HCT116 (cell line): Measurements from ENCODE around the gene ASB14. TPM values are rescaled to one million over a fixed set of nuclear protein-coding genes. Genes with fewer than 3 reads are reported as not detected.

Experiments
- ATAC-seq: fragments of 200-7000 bp; cut with Tn5 transposase; 2 replicates; pipeline ENCODE4 v1.9.1; 2020; ENCODE audit warnings: mild to moderate bottlenecking, moderate library complexity
- BruUV-seq: library from RNA; stranded (reverse); fragments of 400-500 nt; replicated peaks from 2 replicates; lab custom pipeline; 2021; lab: Mats Ljungman, UMichigan
- CTCF ChIA-PET: fragments of 300-600 bp; sonication (Branson Sonifier 250); formaldehyde crosslinking; loops from one replicate; lab custom pipeline; 2021; ENCODE audit warnings: antibody characterized with exemption; lab: Charles Lee
- POLR2A ChIA-PET: fragments of 300-600, 350-600 bp; sonication (Branson Sonifier 250); formaldehyde crosslinking; loops from one replicate; lab custom pipeline; 2021; ENCODE audit warnings: antibody characterized with exemption; lab: Charles Lee
- RAD21 ChIA-PET, 2 experiments: fragments of 300-600 bp; sonication (Branson Sonifier 250); formaldehyde crosslinking; loops; one replicate each; lab custom pipeline; 2023; ENCODE audit warnings: low total read pairs in 2 of 2; ENCODE audit not compliant: uncharacterized antibody in 2 of 2, unreplicated experiment in 2 of 2, low non-redundant PET in 1 of 2; lab: Charles Lee
- DNase-seq: peaks from one replicate; pipeline ENCODE4 v3.0.0-alpha.2; 2010; ENCODE audit warnings: low read depth, low spot score
- H2AFZ ChIP-seq: fragments of 200-600 bp; shearing (Covaris generic), sonication (generic); 2 replicates; pipeline ENCODE4 v1.6.1; 2017; ENCODE audit warnings: low read depth, mixed run types, mixed read lengths, antibody characterized with exemption, low read length; ENCODE audit not compliant: poor library complexity, severe bottlenecking
- H3K27ac ChIP-seq: 2 replicates; pipeline ENCODE4 v1.5.1; 2012; ENCODE audit warnings: low read depth, low read length
- H3K27me3 ChIP-seq: fragments of 200-600 bp; sonication (generic); 2 replicates; pipeline ENCODE4 v1.6.1; 2016; ENCODE audit warnings: mixed run types, low read length, mixed read lengths; ENCODE audit not compliant: insufficient read depth
- H3K36me3 ChIP-seq, 2 experiments: fragments of 200-500 bp in 1 of 2; fragments of 200-600 bp in 1 of 2; sonication (Bioruptor generic) in 1 of 2; sonication (generic) in 1 of 2; 2 replicates each; pipeline versions ENCODE4 v1.5.1 to v1.6.1; 2014 to 2016; ENCODE audit warnings: low read length in 2 of 2, inconsistent platforms in 1 of 2, mixed read lengths in 1 of 2, mixed run types in 1 of 2; ENCODE audit not compliant: insufficient read depth in 2 of 2, control insufficient read depth in 1 of 2
- H3K4me1 ChIP-seq, 2 experiments: fragments of 200-600 bp in 1 of 2; sonication (generic) in 1 of 2; 2 replicates each; pipeline versions ENCODE4 v1.5.1 to v1.6.1; 2012 to 2017; ENCODE audit warnings: low read length in 2 of 2, inconsistent platforms in 1 of 2, mild to moderate bottlenecking in 1 of 2, mixed read lengths in 1 of 2, mixed run types in 1 of 2, moderate library complexity in 1 of 2; ENCODE audit not compliant: insufficient read depth in 2 of 2, control insufficient read depth in 1 of 2
- H3K4me2 ChIP-seq: fragments of 200-600 bp; sonication (generic); 2 replicates; pipeline ENCODE4 v1.6.1; 2017; ENCODE audit warnings: mixed run types, low read length, mixed read lengths
- H3K4me3 ChIP-seq, 2 experiments: fragments of 200-600 bp in 1 of 2; sonication (generic) in 1 of 2; replicated peaks in 1 of 2; 2 replicates each; pipeline ENCODE4 v1.5.1; 2011 to 2016; ENCODE audit warnings: low read length in 2 of 2, control low read depth in 1 of 2, low read depth in 1 of 2, mild to moderate bottlenecking in 1 of 2, mixed read lengths in 1 of 2, mixed run types in 1 of 2
- H3K79me2 ChIP-seq: fragments of 200-600 bp; sonication (generic); 2 replicates; pipeline ENCODE4 v1.6.1; 2017; ENCODE audit warnings: mild to moderate bottlenecking, mixed run types, low read length, moderate library complexity, mixed read lengths; ENCODE audit not compliant: insufficient read depth
- H3K9ac ChIP-seq: fragments of 200-600 bp; sonication (generic); 2 replicates; pipeline ENCODE4 v1.6.1; 2016; ENCODE audit warnings: low read length, mixed read lengths
- H3K9me2 ChIP-seq: fragments of 200-600 bp; sonication (generic), shearing (Covaris generic); 2 replicates; pipeline ENCODE4 v1.6.1; 2017; ENCODE audit warnings: mixed run types, mild to moderate bottlenecking, moderate library complexity; ENCODE audit not compliant: insufficient read depth
- H3K9me3 ChIP-seq, 2 experiments: fragments of 200-500 bp in 1 of 2; fragments of 200-600 bp in 1 of 2; sonication (Bioruptor generic) in 1 of 2; sonication (generic) in 1 of 2; 2 replicates each; pipeline ENCODE4 v1.6.1; 2014 to 2017; ENCODE audit warnings: low read length in 2 of 2, mixed read lengths in 2 of 2, inconsistent platforms in 1 of 2, low read depth in 1 of 2, mild to moderate bottlenecking in 1 of 2, mixed run types in 1 of 2, moderate library complexity in 1 of 2; ENCODE audit not compliant: control insufficient read depth in 1 of 2, insufficient read depth in 1 of 2
- H4K20me1 ChIP-seq: fragments of 200-600 bp; sonication (generic), shearing (Covaris generic); 2 replicates; pipeline ENCODE4 v1.6.1; 2017; ENCODE audit warnings: mixed run types, mild to moderate bottlenecking, moderate library complexity; ENCODE audit not compliant: insufficient read depth
- CBX3 ChIP-seq: IDR thresholded peaks from 2 replicates; pipeline ENCODE4 v1.6.1; 2012; ENCODE audit warnings: low read depth
- EGR1 ChIP-seq: IDR thresholded peaks from 2 replicates; pipeline ENCODE4 v1.6.1; 2012; ENCODE audit warnings: low read depth
- EZH2 ChIP-seq: fragments of 200-600 bp; sonication (generic); IDR thresholded peaks from 2 replicates; pipeline ENCODE4 v1.6.1; 2017; ENCODE audit warnings: antibody characterized with exemption, mixed run types
- FOSL1 ChIP-seq: IDR thresholded peaks from 2 replicates; pipeline ENCODE4 v1.6.1; 2012; ENCODE audit warnings: low read depth
- POLR2A ChIP-seq: IDR thresholded peaks from 2 replicates; pipeline ENCODE4 v1.7.0; 2011; ENCODE audit warnings: borderline replicate concordance; ENCODE audit not compliant: insufficient read depth, insufficient read length; ENCODE audit errors: extremely low read depth
- POLR2AphosphoS5 ChIP-seq: IDR thresholded peaks from 2 replicates; pipeline ENCODE4 v1.6.1; 2011; ENCODE audit warnings: mild to moderate bottlenecking, low read depth, low read length, moderate library complexity
- SIN3A ChIP-seq: IDR thresholded peaks from 2 replicates; pipeline ENCODE4 v1.6.1; 2012; ENCODE audit warnings: low read depth
- SP1 ChIP-seq: IDR thresholded peaks from 2 replicates; pipeline ENCODE4 v1.6.1; 2012; ENCODE audit warnings: low read depth
- SRF ChIP-seq: IDR thresholded peaks from 2 replicates; pipeline ENCODE4 v1.6.1; 2012; ENCODE audit warnings: low read depth
- YY1 ChIP-seq: IDR thresholded peaks from 2 replicates; pipeline ENCODE4 v1.6.1; 2011; ENCODE audit warnings: low read length, low read depth, moderate library complexity, mild to moderate bottlenecking; ENCODE audit not compliant: insufficient replicate concordance; ENCODE audit errors: extremely low read depth
- ZBTB33 ChIP-seq: IDR thresholded peaks from 2 replicates; pipeline ENCODE4 v1.6.1; 2011; ENCODE audit warnings: mild to moderate bottlenecking, low read length, moderate library complexity; ENCODE audit not compliant: insufficient replicate concordance; ENCODE audit errors: extremely low read depth
- ZFX ChIP-seq: fragments of 450-650 bp; IDR thresholded peaks from 2 replicates; pipeline ENCODE4 v1.6.1; 2017
- intact Hi-C: fragments of 100-400 bp; cut with micrococcal nuclease; formaldehyde crosslinking; loops from 2 replicates; pipeline ENCODE4 v1.10.0; 2022
- total RNA-seq: library from RNA; stranded (reverse); gene quantifications from one replicate; pipeline ENCODE4 v1.2.1, GENCODE V29; 2021; ENCODE audit not compliant: unreplicated experiment
- TF ChIP-seq, protein P1 (sequence below): IDR thresholded peaks from 2 replicates; pipeline ENCODE4 v1.6.1; 2012

Gene ASB14
- total RNA-seq, 1 experiment from 2014 or later = not detected

- ChIA-PET RAD21 (no interaction called here), POLR2A (interaction anchor here (0.9 kb wide), 3 partner anchors 9 to 428 kb away, joined by 3 read pairs; no protein-coding TSS in a partner anchor), CTCF (no interaction called here)
- peaks cover 6% of the 10 kb centered on the region; the same call in 1 of the 2 replicates for H4K20me1 ChIP-seq
- TF ChIP-seq SRF (no peak), SIN3A (peak; percentile 71), EZH2 (no peak), ZBTB33 (peak; percentile 72), ZFX (no peak), FOSL1 (no peak), EGR1 (peak; percentile 71), CBX3 (peak; percentile 56), POLR2A (peak; percentile 83), SP1 (peak; percentile 84), YY1 (peak; percentile 37), POLR2AphosphoS5 (peak; percentile 91)
- TF ChIP-seq, protein P1, sequence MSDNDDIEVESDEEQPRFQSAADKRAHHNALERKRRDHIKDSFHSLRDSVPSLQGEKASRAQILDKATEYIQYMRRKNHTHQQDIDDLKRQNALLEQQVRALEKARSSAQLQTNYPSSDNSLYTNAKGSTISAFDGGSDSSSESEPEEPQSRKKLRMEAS = peak; percentile 90
- H3K4me1 ChIP-seq = peaks cover 4 to 25% of the 10 kb centered on the region in 2 experiments
- peak within 1 kb of the TSS; percentile 72 for H3K9ac ChIP-seq
- H3K4me3 ChIP-seq = peak within 1 kb of the TSS; percentile 70 to 83
- H3K79me2 ChIP-seq = peaks cover 45% of the 10 kb centered on the region
- TSS peak; percentile 84 for BruUV-seq
- H3K4me2 ChIP-seq = peak within 1 kb of the TSS; percentile 75
- H2AFZ ChIP-seq = peak within 1 kb of the TSS; percentile 83
- peak within 1 kb of the TSS; percentile 81 for H3K27ac ChIP-seq
- no peaks in the 10 kb centered on the region for H3K36me3 ChIP-seq
- no peaks in the 10 kb centered on the region for H3K9me3 ChIP-seq
- intact Hi-C loops = loop anchor here (5.0 kb wide), 1 partner anchor 55 kb away; no protein-coding TSS in a partner anchor
- DNase-seq (peak; percentile 75), ATAC-seq (peak; percentile 95)
- H3K9me2 ChIP-seq = no peaks in the 10 kb centered on the region
- no peaks in the 10 kb centered on the region for H3K27me3 ChIP-seq
Observed at GRCh38 chr3:57227204-57227929, 65.1 kb downstream of the ASB14 start, which contains the start of gene APPL1. APPL1 (plus strand) TSS chr3:57227729; CDS start chr3:57227884, 155 bp downstream.
